K562 (cell line): Measurements from ENCODE around the gene PCBP3. TPM values are rescaled to one million over a fixed set of nuclear protein-coding genes. Genes with fewer than 3 reads are reported as not detected.

Source experiments
- ATAC-seq: fragments of 200-7000 bp; cut with Tn5 transposase; 3 replicates; pipeline ENCODE4 v1.9.1; 2020; ENCODE audit warnings: moderate library complexity
- BruUV-seq: library from RNA; stranded (reverse); fragments of 400-500 nt; replicated peaks from 2 replicates; lab custom pipeline; 2021; lab: Mats Ljungman, UMichigan
- CTCF ChIA-PET: fragments of 300-600 bp; formaldehyde crosslinking; extraction: SDS; loops from one replicate; lab custom pipeline; 2021; ENCODE audit warnings: low intra/inter-chr PET ratio; lab: Yijun Ruan, JAX
- POLR2A ChIA-PET: fragments of 300-600, 350-650 bp; sonication (Branson Sonifier 250); formaldehyde crosslinking; extraction: SDS; loops from one replicate; lab custom pipeline; 2021; ENCODE audit warnings: antibody characterized with exemption, inconsistent platforms; lab: Yijun Ruan, JAX
- DNase-seq, 4 experiments: peaks; one replicate each; pipeline versions ENCODE4 v3.0.0 to v3.0.0-alpha.2; 2011 to 2018; ENCODE audit warnings: low spot score in 3 of 4, mixed read lengths in 3 of 4; ENCODE audit errors: extremely low read depth in 1 of 4
- FAIRE-seq: peaks from 2 replicates; lab custom pipeline; 2011; peaks lifted over from hg19 to GRCh38; lab: Jason Lieb, UNC
- H2AFZ ChIP-seq: 2 replicates; pipeline ENCODE4 v1.6.0; 2011; ENCODE audit warnings: low read depth, low read length, control low read depth, inconsistent platforms
- H3K27ac ChIP-seq: fragments of 200-600 bp; 3 replicates; pipeline ENCODE4 v1.8.0; 2011; ENCODE audit warnings: low read depth, mild to moderate bottlenecking, control low read depth, inconsistent platforms, low read length, moderate library complexity, mixed read lengths; ENCODE audit errors: extremely low read depth
- H3K27me3 ChIP-seq, 2 experiments: fragments of 300-600 bp in 1 of 2; 2 replicates in 1 of 2; 3 replicates in 1 of 2; pipeline versions ENCODE4 v1.6.0 to v1.8.0; 2011; ENCODE audit warnings: inconsistent platforms in 2 of 2, low read length in 2 of 2, mild to moderate bottlenecking in 1 of 2, mixed read lengths in 1 of 2, moderate library complexity in 1 of 2; ENCODE audit not compliant: control insufficient read depth in 2 of 2, insufficient read depth in 2 of 2
- H3K36me3 ChIP-seq: fragments of 300-600 bp; 3 replicates; pipeline ENCODE4 v1.8.0; 2011; ENCODE audit warnings: mild to moderate bottlenecking, low read length, inconsistent platforms; ENCODE audit not compliant: control insufficient read depth, insufficient read depth
- H3K4me1 ChIP-seq, 2 experiments: fragments of 200-600 bp in 1 of 2; replicated peaks in 1 of 2; 2 replicates in 1 of 2; 3 replicates in 1 of 2; pipeline versions ENCODE4 v1.5.1 to v1.8.0; 2011; ENCODE audit warnings: inconsistent platforms in 2 of 2, low read length in 2 of 2, mild to moderate bottlenecking in 1 of 2, mixed read lengths in 1 of 2, moderate library complexity in 1 of 2; ENCODE audit not compliant: control insufficient read depth in 2 of 2, insufficient read depth in 2 of 2
- H3K4me2 ChIP-seq: 2 replicates; pipeline ENCODE4 v1.6.1; 2011; ENCODE audit warnings: low read length, control low read depth, inconsistent platforms, mixed read lengths; ENCODE audit not compliant: insufficient read depth
- H3K4me3 ChIP-seq: fragments of 200-600 bp; sonication (generic), shearing (Covaris generic); 2 replicates; pipeline ENCODE4 v1.5.1; 2016; ENCODE audit warnings: control low read depth, inconsistent platforms
- H3K79me2 ChIP-seq: fragments of 200-600 bp; 3 replicates; pipeline ENCODE4 v1.8.0; 2011; ENCODE audit warnings: low read length, inconsistent platforms; ENCODE audit not compliant: control insufficient read depth, insufficient read depth
- H3K9ac ChIP-seq, 2 experiments: 2 replicates each; pipeline versions ENCODE4 v1.6.0 to v1.6.1; 2011; ENCODE audit warnings: low read depth in 2 of 2, low read length in 2 of 2, control low read depth in 1 of 2, inconsistent platforms in 1 of 2, mild to moderate bottlenecking in 1 of 2, mixed read lengths in 1 of 2; ENCODE audit not compliant: insufficient read depth in 1 of 2
- H3K9me1 ChIP-seq: one replicate; pipeline ENCODE4 v1.6.0; 2011; ENCODE audit warnings: inconsistent platforms, mild to moderate bottlenecking, low read length, moderate library complexity; ENCODE audit not compliant: control insufficient read depth, insufficient read depth
- H3K9me3 ChIP-seq: replicated peaks from 2 replicates; pipeline ENCODE4 v1.5.1; 2011; ENCODE audit warnings: low read depth, low read length, inconsistent platforms; ENCODE audit not compliant: control insufficient read depth, insufficient read depth
- H4K20me1 ChIP-seq: replicated peaks from 2 replicates; pipeline ENCODE4 v1.6.1; 2011; ENCODE audit warnings: low read length, inconsistent platforms, mixed read lengths; ENCODE audit not compliant: control insufficient read depth, insufficient read depth
- BACH1 ChIP-seq: fragments of 200-800 bp; sonication (Bioruptor generic); IDR thresholded peaks from 2 replicates; pipeline ENCODE4 v1.6.1; 2016; ENCODE audit warnings: missing genetic modification characterization, missing compliant biosample characterization
- ETV5 ChIP-seq: sonication (generic); formaldehyde crosslinking; IDR thresholded peaks from 2 replicates; pipeline ENCODE4 v1.4.0; 2020; ENCODE audit warnings: low read depth, mild to moderate bottlenecking, missing genetic modification reagents
- FOXJ3 ChIP-seq: sonication (generic); formaldehyde crosslinking; IDR thresholded peaks from 2 replicates; pipeline ENCODE4 v1.4.0; 2020; ENCODE audit warnings: mild to moderate bottlenecking, missing genetic modification reagents
- GABPB2 ChIP-seq: fragments of 250-450 bp; sonication (Bioruptor Pico); conservative IDR thresholded peaks from 2 replicates; pipeline ENCODE4 v1.5.1; 2021; ENCODE audit warnings: mild to moderate bottlenecking
- HMG20B ChIP-seq: fragments of 250-450 bp; sonication (Bioruptor Pico); IDR thresholded peaks from 2 replicates; pipeline ENCODE4 v1.5.0; 2021; ENCODE audit warnings: mild to moderate bottlenecking
- HNRNPH1 ChIP-seq: fragments of 200-400 bp; formaldehyde crosslinking; optimal IDR thresholded peaks from 2 replicates; pipeline ENCODE3; 2017; ENCODE audit warnings: low read depth, mild to moderate bottlenecking, low read length, moderate library complexity
- NBN ChIP-seq: fragments of 450-650 bp; IDR thresholded peaks from 2 replicates; pipeline ENCODE4 v1.6.1; 2016; ENCODE audit warnings: low read depth, mild to moderate bottlenecking
- NFXL1 ChIP-seq: fragments of 450-650 bp; formaldehyde crosslinking; IDR thresholded peaks from 2 replicates; pipeline ENCODE4 v1.4.0; 2021; ENCODE audit warnings: mild to moderate bottlenecking
- PCBP1 ChIP-seq: fragments of 200-400 bp; formaldehyde crosslinking; IDR thresholded peaks from 2 replicates; pipeline ENCODE4 v1.6.1; 2018; ENCODE audit warnings: mild to moderate bottlenecking, low read depth, low read length; ENCODE audit not compliant: poor library complexity, severe bottlenecking
- RBBP5 ChIP-seq: fragments of 200-600 bp; sonication (generic); IDR thresholded peaks from 2 replicates; pipeline ENCODE4 v1.6.1; 2012; ENCODE audit warnings: borderline replicate concordance, mild to moderate bottlenecking, low read length, control low read depth, inconsistent platforms; ENCODE audit not compliant: insufficient read depth, poor library complexity, severe bottlenecking
- RREB1 ChIP-seq: fragments of 250-450 bp; sonication (Bioruptor Pico); IDR thresholded peaks from 2 replicates; pipeline ENCODE4 v1.4.0; 2020
- SNRNP70 ChIP-seq: fragments of 200-400 bp; formaldehyde crosslinking; optimal IDR thresholded peaks from 2 replicates; pipeline ENCODE3; 2017; ENCODE audit warnings: low read depth, low read length
- SOX6 ChIP-seq: fragments of 450-650 bp; IDR thresholded peaks from 2 replicates; pipeline ENCODE4 v1.6.1; 2014; ENCODE audit warnings: mild to moderate bottlenecking
- SREBF1 ChIP-seq: fragments of 150-350 bp; IDR thresholded peaks from 2 replicates; pipeline ENCODE4 v1.6.1; 2014; ENCODE audit warnings: antibody characterized with exemption, low read depth, low read length, borderline replicate concordance
- SREBF2 ChIP-seq: sonication (generic); formaldehyde crosslinking; IDR thresholded peaks from 2 replicates; pipeline ENCODE4 v1.4.0; 2020; ENCODE audit warnings: mild to moderate bottlenecking, missing genetic modification reagents
- ZBTB8A ChIP-seq: fragments of 450-650 bp; IDR thresholded peaks from 2 replicates; pipeline ENCODE4 v1.6.1; 2018; ENCODE audit warnings: mild to moderate bottlenecking, moderate library complexity; ENCODE audit not compliant: partially characterized antibody
- ZNF253 ChIP-seq: fragments of 250-450 bp; sonication (Bioruptor Pico); conservative IDR thresholded peaks from 2 replicates; pipeline ENCODE4 v1.6.1; 2021; ENCODE audit warnings: mild to moderate bottlenecking
- ZSCAN32 ChIP-seq: fragments of 450-650 bp; formaldehyde crosslinking; IDR thresholded peaks from 2 replicates; pipeline ENCODE4 v1.4.0; 2020; ENCODE audit warnings: mild to moderate bottlenecking, moderate library complexity
- WGBS: fragments of 100-300 bp; shearing (Covaris generic); methylation state at CpG from one replicate; pipeline ENCODE4 v1.1.6; 2016; ENCODE audit warnings: low coverage, mixed read lengths; ENCODE audit not compliant: insufficient coverage; ENCODE audit errors: missing lambda C conversion rate; 5-methylcytosine and 5-hydroxymethylcytosine counted together
- in situ Hi-C: fragments of 300-500 bp; cut with MboI; formaldehyde crosslinking; loops from 4 replicates; pipeline ENCODE4 v1.15.0; 2018; ENCODE audit warnings: inconsistent platforms, mixed read lengths
- intact Hi-C: fragments of 100-400 bp; cut with micrococcal nuclease; formaldehyde crosslinking; loops from 2 replicates; pipeline ENCODE4 v1.14.2; 2022
- polyA plus RNA-seq, 8 experiments: library from polyadenylated mRNA; depleted of rRNA in 4 of 8; stranded (reverse) in 5 of 8; unstranded in 3 of 8; fragments of >200 nt; fragmentation: Nextera tagmentation in 2 of 8; fragmentation: Illumina TruSeq in 1 of 8; extraction: Ambion mirVana in 2 of 8; extraction: Trizol in 1 of 8; gene quantifications; 2 replicates each; pipeline versions ENCODE4 v1.2.1 to v1.2.3, GENCODE V29; 2011 to 2014; ENCODE audit warnings: inconsistent platforms in 1 of 8, missing spikeins in 1 of 8
- total RNA-seq, 7 experiments: library from RNA; depleted of rRNA in 6 of 7; stranded (reverse); fragments of >200 nt in 6 of 7; fragmentation: Illumina TruSeq in 2 of 7; extraction: Trizol in 2 of 7; gene quantifications; 2 replicates each; pipeline versions ENCODE4 v1.2.1 to v1.2.3, GENCODE V29; 2011 to 2021; ENCODE audit warnings: low replicate concordance in 1 of 7

Gene PCBP3
- total and polyA plus RNA-seq, 9 of the 15 experiments (the other 6 are each of a cell fraction or from before 2014, with no cell fraction given): 0.18 TPM; not detected in 8

- no peak for FAIRE-seq
- H3K27me3 ChIP-seq: peaks cover 64 to 87% of the 10 kb centered on the region in 2 experiments
- H4K20me1 ChIP-seq: peaks cover 23% of the 10 kb centered on the region
- BruUV-seq: no TSS peak
- H3K4me1 ChIP-seq: peaks cover 0 to 8% of the 10 kb centered on the region in 2 experiments; a peak in 1 of 5 replicates
- H3K9me3 ChIP-seq: no peaks in the 10 kb centered on the region
- no peak for DNase-seq
- H3K27ac ChIP-seq: no peak overlapping the region
- in situ Hi-C loops (no loop called here), intact Hi-C loops (no loop called here)
- H3K4me2 ChIP-seq: no peak overlapping the region
- H3K9me1 ChIP-seq: no peaks in the 10 kb centered on the region
- ChIA-PET POLR2A (no interaction called here), CTCF (no interaction called here)
- no peaks in the 10 kb centered on the region for H3K36me3 ChIP-seq
- H3K9ac ChIP-seq: no peak overlapping the region
- no peak for ATAC-seq
- WGBS: 4% methylated on average over 43 of the region's 43 CpGs
- TF ChIP-seq RBBP5: no peak
- TF ChIP-seq NFXL1 (CRISPR knock-in tag): no peak
- TF ChIP-seq HMG20B (CRISPR knock-in tag): no peak
- TF ChIP-seq RREB1: no peak
- TF ChIP-seq SREBF1: no peak
- TF ChIP-seq FOXJ3 (CRISPR knock-in tag): no peak
- no peak for TF ChIP-seq NBN
- TF ChIP-seq ZNF253 (CRISPR knock-in tag): no peak
- TF ChIP-seq GABPB2 (CRISPR knock-in tag): no peak
- TF ChIP-seq SNRNP70: no peak
- no peak for TF ChIP-seq ZBTB8A
- no peak for TF ChIP-seq PCBP1
- no peak for TF ChIP-seq SOX6
- no peak for TF ChIP-seq ZSCAN32 (CRISPR knock-in tag)
- no peak for TF ChIP-seq SREBF2 (CRISPR knock-in tag)
- TF ChIP-seq BACH1 (tag): no peak
- TF ChIP-seq ETV5 (CRISPR knock-in tag): no peak
- TF ChIP-seq HNRNPH1: no peak
- no peak overlapping the region for H3K4me3 ChIP-seq
- no peak overlapping the region for H2AFZ ChIP-seq
- H3K79me2 ChIP-seq: no peaks in the 10 kb centered on the region
Observed at GRCh38 chr21:45867041-45867666, 223.6 kb downstream of the PCBP3 start.
